Heart left ventricle (tissue), 13 donors: ENCODE measurements around the gene ISOC1.

Experiments
- POLR2A ChIP-seq, 2 donors: fragments of 450-650 bp; IDR thresholded peaks; one replicate each; pipeline ENCODE4 v1.6.1; 2017; ENCODE audit warnings: antibody characterized with exemption in 2 of 2, mild to moderate bottlenecking in 2 of 2, moderate library complexity in 2 of 2
- TF ChIP-seq, protein P1 (sequence below), 12 donors: fragments of 200-600 bp; sonication (generic) in 4 of 12; IDR thresholded peaks; one replicate each; pipeline versions ENCODE4 v1.5.0 to v1.8.0; 2018 to 2022; ENCODE audit warnings: antibody characterized with exemption in 12 of 12, mild to moderate bottlenecking in 5 of 12
- donor health status: ischemic (EF 13 %, LVEDD 7.1; RV severe dilation, severe dysfunction).
- donor health status: DM: no; HTN: yes; CAD: no.
- donor health status: DM: no; HTN: no; CAD: no.
- donor health status: ischemic (EF 25% LVEDD 6.9; RV normal size, moderate dysfunction).
- donor health status: ischemic (EF 25% LVEDD 5.7; RV mildly dilated, moderate dysfunction).
- donor health status: ischemic (EF 35%, LVEDD 5.7; RV mildly dilated, moderate dysfunction).
- donor health status: nonischemic (EF 11% LVEDD 7.7; RV severe dilation, severe dysfunction).
- donor health status: DM: yes; HTN: yes; CAD: no.
- donor health status: PGD.
- donor health status: ischemic (EF 29% LVEDD 5.4; RV normal size, mild dysfunction).
- donor health status: nonischemic (EF 23%, LVEDD 6.1; RV moderate dilation, normal function).

DNA sequence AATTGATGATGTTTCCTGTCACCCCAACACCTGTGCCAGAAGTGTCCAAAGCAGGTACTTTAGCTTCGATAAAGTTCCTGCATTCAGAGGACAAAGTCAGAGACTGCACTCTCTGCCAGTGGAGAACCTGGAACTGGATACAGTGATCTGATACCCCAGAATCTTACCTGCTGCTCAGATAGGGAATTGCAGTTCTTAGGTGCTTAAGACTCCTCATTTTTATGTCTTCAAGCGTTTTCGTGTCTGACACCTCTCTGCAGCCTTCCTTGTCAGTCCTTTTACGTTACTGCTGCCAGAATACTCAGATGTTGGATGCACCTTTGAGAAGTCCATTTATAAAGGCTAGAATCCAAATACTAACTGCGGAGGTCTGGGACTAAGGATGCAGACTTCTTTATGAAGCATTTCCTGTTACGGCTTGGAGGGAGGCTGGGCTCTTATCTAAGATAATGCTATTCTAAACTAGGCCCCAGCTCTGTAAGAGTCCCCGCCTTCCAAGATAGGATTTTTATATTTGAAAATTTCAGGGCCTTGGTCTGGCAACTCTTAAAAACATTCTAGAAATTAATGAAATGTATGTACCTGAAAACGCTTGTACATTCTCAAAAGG, 1.9 kb downstream of the ISOC1 start:
- TF ChIP-seq POLR2A (IDR thresholded peaks at IDR 0.05) = no peak
- TF ChIP-seq, protein P1, sequence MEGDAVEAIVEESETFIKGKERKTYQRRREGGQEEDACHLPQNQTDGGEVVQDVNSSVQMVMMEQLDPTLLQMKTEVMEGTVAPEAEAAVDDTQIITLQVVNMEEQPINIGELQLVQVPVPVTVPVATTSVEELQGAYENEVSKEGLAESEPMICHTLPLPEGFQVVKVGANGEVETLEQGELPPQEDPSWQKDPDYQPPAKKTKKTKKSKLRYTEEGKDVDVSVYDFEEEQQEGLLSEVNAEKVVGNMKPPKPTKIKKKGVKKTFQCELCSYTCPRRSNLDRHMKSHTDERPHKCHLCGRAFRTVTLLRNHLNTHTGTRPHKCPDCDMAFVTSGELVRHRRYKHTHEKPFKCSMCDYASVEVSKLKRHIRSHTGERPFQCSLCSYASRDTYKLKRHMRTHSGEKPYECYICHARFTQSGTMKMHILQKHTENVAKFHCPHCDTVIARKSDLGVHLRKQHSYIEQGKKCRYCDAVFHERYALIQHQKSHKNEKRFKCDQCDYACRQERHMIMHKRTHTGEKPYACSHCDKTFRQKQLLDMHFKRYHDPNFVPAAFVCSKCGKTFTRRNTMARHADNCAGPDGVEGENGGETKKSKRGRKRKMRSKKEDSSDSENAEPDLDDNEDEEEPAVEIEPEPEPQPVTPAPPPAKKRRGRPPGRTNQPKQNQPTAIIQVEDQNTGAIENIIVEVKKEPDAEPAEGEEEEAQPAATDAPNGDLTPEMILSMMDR (IDR thresholded peaks at IDR 0.05) = no peak
